Measurements from ENCODE around the gene MAST2. TPM values are rescaled to one million over a fixed set of nuclear protein-coding genes. Genes with fewer than 3 reads are reported as not detected.

MAST2 gene
- total RNA-seq, 6 experiments from 2014 or later = 27.8 to 40.7 (median 29.7) TPM

- Mint-ChIP-seq H3K27ac (peak overlapping the region; percentile 53), H3K4me1 (ENCODE audit: low read depth) (peaks cover 48% of the 10 kb centered on the region), H3K9me3 (no peaks in the 10 kb centered on the region)
Measured at GRCh38 chr1:45884700-45885099, 81.3 kb downstream of the MAST2 start.

GRCh38 chr1:45886229-45886628 lies 82.8 kb downstream of the MAST2 start:
- Mint-ChIP-seq H3K27ac (no peak overlapping the region), H3K9me3 (no peaks in the 10 kb centered on the region), H3K4me3 (no peak overlapping the region), H3K4me1 (ENCODE audit: low read depth) (peaks cover 46% of the 10 kb centered on the region), H3K36me3 (ENCODE audit: low read depth) (peaks cover 10% of the 10 kb centered on the region), H3K27me3 (ENCODE audit: insufficient read depth) (no peaks in the 10 kb centered on the region)
- no peak for DNase-seq
- TF ChIP-seq CTCF (IDR thresholded peaks at IDR 0.05) = no peak

More at GRCh38 chr1:45884700-45885099, 81.3 kb downstream of the MAST2 start:
- no peak for DNase-seq
- Mint-ChIP-seq H3K36me3 (ENCODE audit: low read depth) (0 out of 2 replicates have a peak, but pooled peaks cover under 1% of the 10 kb centered on the region), H3K4me3 (no peak overlapping the region), H3K27me3 (ENCODE audit: insufficient read depth) (no peaks in the 10 kb centered on the region)
- no peak for TF ChIP-seq CTCF (IDR thresholded peaks at IDR 0.05)

DNA sequence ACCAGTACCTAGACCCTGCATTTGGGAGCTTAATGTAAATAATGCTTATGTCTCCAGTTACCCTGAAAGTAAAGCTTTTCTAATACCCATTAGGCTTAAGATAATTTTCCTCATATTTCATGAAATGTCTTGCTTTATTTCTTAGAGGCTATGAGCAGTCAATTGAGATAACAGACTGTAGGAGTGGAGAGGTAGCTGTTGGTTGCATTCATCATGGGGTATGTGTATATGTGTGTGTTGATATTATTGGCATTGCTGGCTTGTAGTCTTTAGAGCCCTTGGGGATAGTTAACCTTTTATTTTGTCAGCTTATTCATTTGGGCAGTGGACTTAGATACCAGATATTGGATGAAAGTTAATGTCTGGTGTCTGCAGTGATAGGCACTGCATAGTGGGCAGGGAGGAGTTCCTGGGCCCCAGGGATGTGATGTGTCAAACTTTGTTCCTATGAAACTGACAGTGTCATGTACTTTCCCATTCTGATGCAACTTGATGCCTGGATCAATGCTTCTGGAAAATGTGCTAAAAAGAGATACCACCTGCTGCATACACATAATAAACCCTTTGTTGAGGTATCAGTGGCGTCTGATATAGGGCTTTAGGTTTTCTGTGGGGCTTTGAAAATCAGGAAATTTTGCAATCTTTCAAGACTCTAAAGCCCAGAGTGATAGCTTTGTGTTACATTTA lies 83.9 kb downstream of the MAST2 start:
- no peak overlapping the region for H3K27ac Mint-ChIP-seq
- H3K27me3 Mint-ChIP-seq (ENCODE audit: insufficient read depth) = no peaks in the 10 kb centered on the region
- no peak for TF ChIP-seq CTCF (IDR thresholded peaks at IDR 0.05)
- no peak overlapping the region for H3K4me3 Mint-ChIP-seq
- peaks cover 54% of the 10 kb centered on the region for H3K4me1 Mint-ChIP-seq (ENCODE audit: low read depth)
- peaks cover 10% of the 10 kb centered on the region for H3K36me3 Mint-ChIP-seq (ENCODE audit: low read depth)
- H3K9me3 Mint-ChIP-seq = no peaks in the 10 kb centered on the region
- DNase-seq = no peak

- Mint-ChIP-seq H3K36me3 (ENCODE audit: low read depth) (peaks cover 10% of the 10 kb centered on the region), H3K4me3 (no peak overlapping the region), H3K4me1 (ENCODE audit: low read depth) (peaks cover 40% of the 10 kb centered on the region), H3K27me3 (ENCODE audit: insufficient read depth) (no peaks in the 10 kb centered on the region), H3K9me3 (no peaks in the 10 kb centered on the region), H3K27ac (no peak overlapping the region)
- DNase-seq = no peak
- no peak for TF ChIP-seq CTCF (IDR thresholded peaks at IDR 0.05)
Measured at GRCh38 chr1:45890078-45890477, 86.7 kb downstream of the MAST2 start.

DNA sequence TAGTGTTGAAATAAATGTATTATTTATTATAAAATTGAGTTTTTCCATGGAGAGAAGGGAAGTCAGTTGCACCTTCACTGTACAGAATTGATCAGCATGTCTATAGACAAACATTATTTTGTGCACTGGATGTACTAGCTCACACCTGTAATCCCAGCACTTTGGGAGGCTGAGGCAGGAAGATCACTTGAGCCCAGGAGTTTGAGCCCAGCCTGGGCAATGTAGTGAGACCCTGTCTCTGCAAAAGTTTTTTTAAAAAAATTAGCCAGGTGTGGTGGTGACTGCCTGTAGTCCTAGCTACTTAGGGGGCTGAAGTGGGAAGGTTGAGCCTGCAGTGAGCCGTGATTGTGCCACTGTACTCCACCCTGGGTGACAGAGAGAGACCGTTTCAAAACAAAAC lies 87.7 kb downstream of the MAST2 start:
- Mint-ChIP-seq H3K27me3 (ENCODE audit: insufficient read depth) (no peaks in the 10 kb centered on the region), H3K9me3 (no peaks in the 10 kb centered on the region), H3K27ac (peak overlapping the region; percentile 84)

More for the DNA sequence above, 87.7 kb downstream of the MAST2 start:
- Mint-ChIP-seq H3K4me3 (no peak overlapping the region), H3K36me3 (ENCODE audit: low read depth) (peaks cover 10% of the 10 kb centered on the region), H3K4me1 (ENCODE audit: low read depth) (peaks cover 37% of the 10 kb centered on the region)
- no peak for DNase-seq
- TF ChIP-seq CTCF (IDR thresholded peaks at IDR 0.05) = no peak

Data from HFFc6 (cell line).